Gastrocnemius medialis (tissue), 4 donors: ENCODE measurements around the gene DPP10. TPM values are rescaled to one million over a fixed set of nuclear protein-coding genes. Genes with fewer than 3 reads are reported as not detected.

ENCODE experiments used
- ATAC-seq, 2 donors: fragments of 150-250 bp; one replicate each; pipeline ENCODE4 v1.9.1; 2016
- DNase-seq, 2 donors: peaks; one replicate each; pipeline ENCODE4 v3.0.0-alpha.2; 2019
- H3K27ac ChIP-seq, 4 donors: fragments of 200-600 bp; sonication (generic); 1 replicate in 1 of 4; 2 replicates in 3 of 4; pipeline ENCODE4 v1.5.1; 2016 to 2018; ENCODE audit warnings: mild to moderate bottlenecking in 2 of 4, moderate library complexity in 1 of 4
- H3K27me3 ChIP-seq, 3 donors: fragments of 200-600 bp; sonication (generic) in 2 of 3; 1 replicate in 1 of 3; 2 replicates in 2 of 3; pipeline versions ENCODE4 v1.5.1 to v1.6.0; 2016 to 2019; ENCODE audit warnings: mild to moderate bottlenecking in 1 of 3, moderate library complexity in 1 of 3
- H3K36me3 ChIP-seq, 2 donors: fragments of 200-600 bp; sonication (generic) in 1 of 2; one replicate each; pipeline ENCODE4 v1.5.1; 2017 to 2018
- H3K4me1 ChIP-seq, 2 donors: fragments of 200-600 bp; sonication (generic) in 1 of 2; one replicate each; pipeline ENCODE4 v1.5.1; 2016 to 2017; ENCODE audit warnings: mild to moderate bottlenecking in 2 of 2
- H3K4me3 ChIP-seq, 4 donors: fragments of 200-600 bp; sonication (generic) in 3 of 4; 1 replicate in 1 of 4; 2 replicates in 3 of 4; pipeline ENCODE4 v1.5.1; 2016 to 2019; ENCODE audit warnings: mild to moderate bottlenecking in 2 of 4
- H3K9me3 ChIP-seq, 3 donors: fragments of 200-600 bp; sonication (generic) in 2 of 3; 1 replicate in 1 of 3; 2 replicates in 2 of 3; pipeline ENCODE4 v1.5.1; 2016 to 2019
- POLR2A ChIP-seq, 2 donors: fragments of 450-650 bp; IDR thresholded peaks; one replicate each; pipeline ENCODE4 v1.6.1; 2017; ENCODE audit warnings: antibody characterized with exemption in 2 of 2, mild to moderate bottlenecking in 2 of 2, moderate library complexity in 2 of 2
- in situ Hi-C, 4 donors: fragments of 200-750 bp; cut with MboI; loops; one replicate each; pipeline versions ENCODE4 v1.15.0 to v1.8.0; 2017; ENCODE audit warnings: low sequenced_read_pairs in 4 of 4
- intact Hi-C: fragments of 100-400 bp; cut with DNase I; formaldehyde crosslinking; loops from one replicate; pipeline ENCODE4 v1.15.1; 2023; ENCODE audit warnings: low total_unique reads
- total RNA-seq, 4 donors: library from RNA; depleted of rRNA; stranded (reverse); fragments of >200 nt; gene quantifications; one replicate each; pipeline versions ENCODE4 v1.1.0 to v1.2.3, GENCODE V29; 2016
- TF ChIP-seq, protein P1 (sequence below), 5 experiments: fragments of 450-650 bp in 3 of 5; fragments of 200-600 bp in 2 of 5; sonication (generic) in 2 of 5; IDR thresholded peaks in 4 of 5; conservative IDR thresholded peaks in 1 of 5; 1 replicate in 4 of 5; 2 replicates in 1 of 5; pipeline ENCODE4 v1.5.1; 2016 to 2019; ENCODE audit warnings: antibody characterized with exemption in 5 of 5, mild to moderate bottlenecking in 3 of 5, moderate library complexity in 3 of 5

The DPP10 gene
- total RNA-seq, 4 donors from 2014 or later = not detected

DNA sequence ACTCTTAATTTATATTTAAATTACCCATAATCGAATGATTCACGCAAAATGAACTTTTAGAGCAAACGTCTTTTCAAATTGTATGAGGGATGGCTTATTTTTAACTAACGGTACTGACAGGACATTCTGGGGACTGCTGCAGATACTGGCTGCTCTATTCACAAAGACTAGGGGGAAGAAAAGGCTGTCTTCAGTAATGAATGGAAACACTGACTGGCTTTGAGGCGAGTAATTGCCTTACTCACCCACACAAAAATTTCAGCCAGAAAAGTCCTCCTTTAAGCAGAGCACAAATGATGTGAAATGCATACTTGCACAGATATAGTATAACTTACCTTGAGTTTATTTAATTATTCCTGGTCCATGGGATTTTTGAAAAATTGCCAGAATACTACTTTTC is 852.6 kb downstream of the DPP10 start:
- Histone ChIP-seq H3K4me1 (no peaks in the 10 kb centered on the region), H3K27ac (no peak overlapping the region), H3K27me3 (no peaks in the 10 kb centered on the region), H3K36me3 (no peaks in the 10 kb centered on the region), H3K4me3 (no peak overlapping the region), H3K9me3 (no peaks in the 10 kb centered on the region)
- no peak for TF ChIP-seq POLR2A (IDR thresholded peaks at IDR 0.05)
- TF ChIP-seq, protein P1, sequence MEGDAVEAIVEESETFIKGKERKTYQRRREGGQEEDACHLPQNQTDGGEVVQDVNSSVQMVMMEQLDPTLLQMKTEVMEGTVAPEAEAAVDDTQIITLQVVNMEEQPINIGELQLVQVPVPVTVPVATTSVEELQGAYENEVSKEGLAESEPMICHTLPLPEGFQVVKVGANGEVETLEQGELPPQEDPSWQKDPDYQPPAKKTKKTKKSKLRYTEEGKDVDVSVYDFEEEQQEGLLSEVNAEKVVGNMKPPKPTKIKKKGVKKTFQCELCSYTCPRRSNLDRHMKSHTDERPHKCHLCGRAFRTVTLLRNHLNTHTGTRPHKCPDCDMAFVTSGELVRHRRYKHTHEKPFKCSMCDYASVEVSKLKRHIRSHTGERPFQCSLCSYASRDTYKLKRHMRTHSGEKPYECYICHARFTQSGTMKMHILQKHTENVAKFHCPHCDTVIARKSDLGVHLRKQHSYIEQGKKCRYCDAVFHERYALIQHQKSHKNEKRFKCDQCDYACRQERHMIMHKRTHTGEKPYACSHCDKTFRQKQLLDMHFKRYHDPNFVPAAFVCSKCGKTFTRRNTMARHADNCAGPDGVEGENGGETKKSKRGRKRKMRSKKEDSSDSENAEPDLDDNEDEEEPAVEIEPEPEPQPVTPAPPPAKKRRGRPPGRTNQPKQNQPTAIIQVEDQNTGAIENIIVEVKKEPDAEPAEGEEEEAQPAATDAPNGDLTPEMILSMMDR (IDR thresholded peaks at IDR 0.05 in 4 of 5, conservative IDR thresholded peaks at IDR 0.05 in 1 of 5) = no peak
- intact Hi-C loops (no loop called here), in situ Hi-C loops (no loop called here)
- DNase-seq = no peak
- ATAC-seq = no peak

DNA sequence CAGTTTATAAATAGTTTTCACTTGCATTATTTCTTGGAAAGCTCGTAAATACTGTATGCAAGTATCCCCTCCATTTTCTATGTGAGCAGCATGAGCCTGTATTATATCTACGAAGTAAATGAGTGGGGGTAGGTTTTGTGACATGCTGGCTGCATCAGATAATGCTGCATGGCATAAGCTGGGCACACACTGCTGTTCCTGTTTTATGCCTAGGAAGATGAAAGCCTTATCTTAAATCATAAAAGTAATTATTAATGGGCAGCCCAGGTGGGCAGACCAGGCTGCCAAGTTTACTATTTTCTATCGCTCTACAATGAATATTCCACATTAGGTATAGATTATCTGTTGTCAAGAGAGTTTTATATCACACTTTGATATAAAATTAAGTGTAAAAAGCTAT is 854.6 kb downstream of the DPP10 start:
- Histone ChIP-seq H3K9me3 (no peaks in the 10 kb centered on the region), H3K27me3 (no peaks in the 10 kb centered on the region), H3K4me3 (no peak overlapping the region), H3K36me3 (no peaks in the 10 kb centered on the region), H3K4me1 (no peaks in the 10 kb centered on the region), H3K27ac (no peak overlapping the region)
- in situ Hi-C loops = no loop called here
- intact Hi-C loops = no loop called here
- DNase-seq (no peak), ATAC-seq (no peak)
- TF ChIP-seq, protein P1 (IDR thresholded peaks at IDR 0.05 in 4 of 5, conservative IDR thresholded peaks at IDR 0.05 in 1 of 5) = no peak
- TF ChIP-seq POLR2A (IDR thresholded peaks at IDR 0.05) = no peak

GRCh38 chr2:115299199-115299598 is 856.8 kb downstream of the DPP10 start:
- TF ChIP-seq, protein P1 (IDR thresholded peaks at IDR 0.05 in 4 of 5, conservative IDR thresholded peaks at IDR 0.05 in 1 of 5) = no peak
- TF ChIP-seq POLR2A (IDR thresholded peaks at IDR 0.05) = no peak
- no peak overlapping the region for H3K4me3 ChIP-seq
- H3K9me3 ChIP-seq = no peaks in the 10 kb centered on the region
- no peak for DNase-seq
- in situ Hi-C loops = no loop called here
- no peaks in the 10 kb centered on the region for H3K4me1 ChIP-seq
- intact Hi-C loops = no loop called here
- no peak for ATAC-seq
- H3K27ac ChIP-seq = no peak overlapping the region
- H3K36me3 ChIP-seq = no peaks in the 10 kb centered on the region
- H3K27me3 ChIP-seq = no peaks in the 10 kb centered on the region

DNA sequence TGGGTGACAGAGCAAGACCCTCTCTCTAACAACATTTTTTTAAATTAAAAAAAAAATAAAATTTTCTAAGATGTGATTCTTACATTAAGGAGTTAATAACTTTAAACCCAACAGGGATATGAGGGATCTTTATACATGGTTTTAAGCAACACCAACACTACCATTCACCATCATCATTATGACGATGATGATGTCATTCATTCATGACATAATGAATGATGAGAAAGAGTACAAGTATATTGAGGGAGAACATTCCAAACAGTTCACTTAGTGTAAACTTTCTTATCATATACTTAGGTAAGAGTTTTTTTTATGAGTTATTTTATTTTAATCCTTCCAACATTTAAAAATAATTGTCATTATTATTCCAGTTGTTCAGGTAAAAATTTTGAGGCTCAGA is 863.3 kb downstream of the DPP10 start:
- in situ Hi-C loops = no loop called here

GRCh38 chr2:115314119-115314518 is 871.7 kb downstream of the DPP10 start:
- in situ Hi-C loops (no loop called here), intact Hi-C loops (no loop called here)
- no peak overlapping the region for H3K27ac ChIP-seq
- no peaks in the 10 kb centered on the region for H3K27me3 ChIP-seq
- DNase-seq (no peak), ATAC-seq (no peak)
- no peaks in the 10 kb centered on the region for H3K4me1 ChIP-seq
- H3K4me3 ChIP-seq = no peak overlapping the region
- no peak for TF ChIP-seq POLR2A (IDR thresholded peaks at IDR 0.05)
- TF ChIP-seq, protein P1 (IDR thresholded peaks at IDR 0.05 in 4 of 5, conservative IDR thresholded peaks at IDR 0.05 in 1 of 5) = no peak
- H3K36me3 ChIP-seq = no peaks in the 10 kb centered on the region
- no peaks in the 10 kb centered on the region for H3K9me3 ChIP-seq

More for the DNA sequence above, 863.3 kb downstream of the DPP10 start:
- Histone ChIP-seq H3K36me3 (no peaks in the 10 kb centered on the region), H3K27me3 (no peaks in the 10 kb centered on the region), H3K4me3 (no peak overlapping the region), H3K9me3 (no peaks in the 10 kb centered on the region), H3K27ac (no peak overlapping the region), H3K4me1 (no peaks in the 10 kb centered on the region)
- TF ChIP-seq, protein P1 (IDR thresholded peaks at IDR 0.05 in 4 of 5, conservative IDR thresholded peaks at IDR 0.05 in 1 of 5) = no peak
- intact Hi-C loops = no loop called here
- DNase-seq (no peak), ATAC-seq (no peak)
